ENCODE data around the gene DSCAM. TPM values are rescaled to one million over a fixed set of nuclear protein-coding genes. Genes with fewer than 3 reads are reported as not detected.

The DSCAM gene
- total RNA-seq, 1 experiment from 2014 or later, result not detected

DNA sequence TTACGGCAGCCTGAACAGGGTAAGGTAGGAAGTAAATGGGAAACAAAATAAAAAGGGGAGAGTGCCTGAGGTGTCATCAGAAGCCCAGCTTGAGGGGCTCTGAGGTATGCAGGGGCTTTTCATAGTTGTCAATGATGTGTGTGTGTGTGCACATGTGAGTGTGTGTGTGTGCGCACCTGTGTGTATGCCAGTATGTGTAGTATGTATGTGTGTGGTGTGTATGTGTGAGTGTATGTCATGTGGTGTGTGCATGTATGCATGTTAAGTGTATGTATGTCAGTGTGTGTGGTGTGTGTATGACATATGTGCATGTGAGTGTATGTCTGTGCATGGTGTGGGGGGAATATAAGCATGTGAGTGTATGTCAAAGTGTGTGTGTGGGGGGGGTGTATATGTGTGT, 184.1 kb downstream of the DSCAM start:
- Histone ChIP-seq H3K4me3 (no peak overlapping the region), H3K36me3 (no peaks in the 10 kb centered on the region)

DNA sequence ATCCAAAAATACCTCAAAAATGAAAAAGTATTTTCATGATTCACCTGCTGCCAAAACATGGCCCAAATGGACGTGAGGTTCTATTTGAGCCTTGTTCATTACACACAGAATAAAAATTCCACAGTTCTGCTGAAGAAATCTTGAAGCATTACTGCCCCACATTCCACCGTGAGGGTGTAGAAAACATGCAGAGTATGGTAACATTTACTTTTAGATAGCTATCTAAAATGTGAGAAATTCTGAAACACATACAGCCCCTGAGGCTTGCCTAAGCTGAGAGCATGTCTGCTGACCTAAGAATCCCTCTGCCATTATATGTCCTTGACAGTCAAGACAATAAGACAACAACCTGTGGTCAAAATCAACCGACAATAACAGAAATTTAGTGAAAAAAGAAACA, 186.5 kb downstream of the DSCAM start:
- H3K9me3 ChIP-seq, result no peaks in the 10 kb centered on the region
- peaks cover 7% of the 10 kb centered on the region for H3K27me3 ChIP-seq
- H3K4me3 ChIP-seq, result no peak overlapping the region
- no peak for DNase-seq
- H3K36me3 ChIP-seq, result no peaks in the 10 kb centered on the region

More for the DNA sequence above, 184.1 kb downstream of the DSCAM start:
- no peak for DNase-seq
- peaks cover 7% of the 10 kb centered on the region for H3K27me3 ChIP-seq
- H3K9me3 ChIP-seq, result no peaks in the 10 kb centered on the region

DNA sequence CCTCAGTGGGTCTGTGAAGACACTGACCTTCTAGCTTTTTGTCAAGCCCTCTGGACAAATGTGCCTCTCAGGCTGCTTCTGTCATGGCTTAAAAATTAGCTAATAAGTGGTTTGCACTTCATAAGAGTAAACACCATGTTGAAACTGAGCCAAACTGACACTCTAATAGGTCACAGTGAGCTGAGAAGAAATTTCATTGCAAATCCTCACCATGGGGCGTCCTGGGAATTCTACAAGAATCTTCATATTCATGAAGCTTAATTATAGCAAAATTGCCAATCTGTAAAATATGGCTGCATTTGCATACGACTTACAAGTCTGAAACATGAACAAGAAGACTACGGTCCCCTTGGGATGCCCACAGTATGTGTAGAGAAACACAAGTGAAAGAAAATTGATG, 188.6 kb downstream of the DSCAM start:
- no peak overlapping the region for H3K4me3 ChIP-seq
- peaks cover 7% of the 10 kb centered on the region for H3K27me3 ChIP-seq
- DNase-seq, result no peak
- H3K9me3 ChIP-seq, result no peaks in the 10 kb centered on the region
- H3K36me3 ChIP-seq, result no peaks in the 10 kb centered on the region

DNA sequence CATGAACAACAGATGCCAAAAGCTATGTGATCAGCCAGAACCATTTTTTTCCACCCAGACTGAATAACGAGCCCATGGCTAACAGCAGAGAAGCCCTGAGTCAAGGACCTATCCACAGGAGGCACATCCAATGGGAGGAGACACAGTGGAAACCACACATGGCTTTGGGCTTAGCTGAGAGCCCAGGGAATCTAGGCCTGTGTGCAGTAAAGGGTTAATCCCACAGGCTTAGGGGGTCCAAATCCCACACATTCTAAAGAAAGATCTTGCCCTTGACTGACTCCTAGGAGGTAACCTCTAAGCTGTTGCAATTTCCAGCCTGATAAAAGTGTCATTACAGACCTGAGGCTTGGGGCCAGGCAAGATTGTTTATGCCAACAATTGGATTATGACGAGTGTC, 194.5 kb downstream of the DSCAM start:
- H3K27me3 ChIP-seq, result no peaks in the 10 kb centered on the region
- no peak overlapping the region for H3K4me3 ChIP-seq
- no peaks in the 10 kb centered on the region for H3K9me3 ChIP-seq
- no peak for DNase-seq
- H3K36me3 ChIP-seq, result no peaks in the 10 kb centered on the region

DNA sequence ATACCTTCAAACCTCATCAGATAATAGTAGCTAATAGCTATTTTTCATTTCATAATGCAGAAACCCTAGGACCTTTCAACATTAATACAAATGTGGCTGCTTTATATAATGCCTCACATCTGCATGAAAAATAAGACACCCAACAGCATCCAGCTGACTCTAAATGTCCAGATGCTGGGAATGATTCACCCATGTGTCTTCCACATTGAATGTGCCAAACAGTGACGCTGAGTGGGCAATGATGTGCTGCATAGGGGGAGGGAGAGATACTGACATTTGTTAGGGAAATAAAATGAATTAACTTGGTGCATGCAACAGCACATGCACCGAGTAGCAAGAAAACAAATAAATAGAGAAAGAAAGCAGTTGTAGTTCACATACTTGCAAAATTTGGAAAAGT, 199.3 kb downstream of the DSCAM start:
- Histone ChIP-seq H3K4me3 (no peak overlapping the region), H3K27me3 (no peaks in the 10 kb centered on the region), H3K36me3 (no peaks in the 10 kb centered on the region), H3K9me3 (no peaks in the 10 kb centered on the region; the same call in 1 of the 2 replicates)
- no peak for DNase-seq

DNA sequence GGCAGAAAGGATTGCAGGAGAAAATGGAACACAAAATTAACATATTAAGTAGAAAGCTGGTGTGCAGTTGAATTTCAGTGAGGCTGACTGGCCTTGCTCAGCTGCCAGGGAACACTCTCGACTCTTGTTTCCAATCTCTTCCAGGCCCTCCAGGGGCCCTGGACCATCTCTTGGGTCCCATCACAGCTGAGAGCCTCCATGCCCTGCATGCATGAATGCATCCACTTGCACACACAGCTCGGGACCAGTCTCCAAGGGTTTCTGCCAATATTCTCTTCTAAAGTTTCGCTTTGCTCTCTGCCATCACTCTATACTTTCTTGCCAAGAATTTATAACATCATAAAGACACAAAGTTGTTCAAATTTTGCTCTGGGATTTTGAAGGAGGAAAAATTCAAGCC, 200.3 kb downstream of the DSCAM start:
- Histone ChIP-seq H3K9me3 (no peaks in the 10 kb centered on the region; the same call in 1 of the 2 replicates), H3K27me3 (no peaks in the 10 kb centered on the region), H3K36me3 (no peaks in the 10 kb centered on the region), H3K4me3 (no peak overlapping the region)
- no peak for DNase-seq

DNA sequence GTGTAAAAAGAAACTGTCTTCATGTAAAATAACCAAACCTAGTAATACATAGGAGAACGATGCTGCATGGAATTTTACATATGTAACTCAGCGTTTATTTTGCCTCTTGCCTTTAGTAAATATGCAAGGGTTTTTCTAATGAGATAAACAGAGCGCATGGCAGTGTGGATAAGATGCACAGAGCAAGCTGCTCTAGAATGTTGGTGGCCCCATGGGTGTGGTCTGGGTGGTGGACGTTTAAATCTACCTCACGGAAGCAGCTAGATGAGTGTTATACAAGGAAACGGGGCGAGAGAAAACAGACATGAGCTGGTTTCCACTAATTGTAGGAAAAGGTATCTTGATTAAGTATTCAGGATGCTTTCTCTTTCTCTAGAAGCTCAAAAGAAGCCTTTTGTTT, 205.9 kb downstream of the DSCAM start:
- DNase-seq, result no peak
- no peaks in the 10 kb centered on the region for H3K36me3 ChIP-seq
- no peak overlapping the region for H3K4me3 ChIP-seq
- no peaks in the 10 kb centered on the region; the same call in 1 of the 2 replicates for H3K9me3 ChIP-seq
- H3K27me3 ChIP-seq, result no peaks in the 10 kb centered on the region

DNA sequence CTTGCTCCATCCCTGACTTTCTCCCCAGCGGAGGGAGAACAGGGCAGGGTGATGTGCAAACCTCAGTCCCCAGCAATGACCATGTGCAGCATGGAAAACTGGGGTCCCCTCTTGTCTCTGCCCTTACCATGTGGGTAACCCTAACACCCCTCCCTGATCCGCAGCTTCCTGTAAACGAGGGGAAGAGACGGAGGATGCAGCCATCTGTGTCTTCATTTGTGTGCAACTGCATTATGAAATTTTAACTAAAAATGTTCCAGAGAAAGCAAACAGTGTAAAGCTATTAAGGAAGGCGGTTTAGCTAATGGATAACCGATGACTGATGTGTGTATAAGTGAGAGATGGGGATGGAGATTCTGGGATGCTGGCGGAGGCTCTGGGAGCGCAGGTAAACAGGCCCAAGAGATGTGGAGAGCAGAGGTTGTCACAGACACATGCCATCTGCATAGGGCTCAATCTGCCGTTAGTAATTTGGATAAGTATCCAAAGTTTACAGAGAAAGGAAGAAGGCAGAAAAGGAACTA, 206.6 kb downstream of the DSCAM start:
- no peaks in the 10 kb centered on the region; the same call in 1 of the 2 replicates for H3K9me3 ChIP-seq
- no peak for DNase-seq
- H3K4me3 ChIP-seq, result no peak overlapping the region
- H3K36me3 ChIP-seq, result no peaks in the 10 kb centered on the region
- H3K27me3 ChIP-seq, result no peaks in the 10 kb centered on the region

DNA sequence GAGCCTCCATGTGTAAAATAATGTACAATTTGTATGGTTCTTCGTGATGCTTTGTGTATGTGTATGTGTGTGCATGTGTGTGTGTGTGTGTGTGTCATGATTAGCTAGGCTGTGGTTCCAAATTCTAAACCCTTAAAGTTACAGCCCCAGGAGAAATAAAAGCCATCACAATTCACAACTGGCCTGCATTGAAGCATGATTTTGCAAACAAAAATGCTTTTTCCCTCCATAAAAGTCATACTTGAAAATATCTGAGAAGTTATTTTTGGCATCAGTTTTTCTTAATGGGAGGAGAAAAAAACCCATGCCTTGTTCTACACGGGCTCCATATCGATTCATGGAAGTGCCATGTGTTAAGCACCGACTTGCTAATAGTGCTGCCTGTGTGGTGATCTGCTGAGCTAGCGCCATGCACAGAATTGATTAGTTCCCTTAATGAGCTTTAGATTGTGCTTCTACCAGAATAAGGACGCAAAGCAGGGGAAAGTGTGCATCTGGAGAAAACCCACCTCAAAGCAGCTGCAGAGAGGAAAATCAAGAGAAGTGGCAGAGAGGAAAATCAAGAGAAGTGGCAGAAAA, 207.3 kb downstream of the DSCAM start:
- no peaks in the 10 kb centered on the region for H3K36me3 ChIP-seq
- DNase-seq, result no peak
- no peaks in the 10 kb centered on the region; the same call in 1 of the 2 replicates for H3K9me3 ChIP-seq
- H3K27me3 ChIP-seq, result no peaks in the 10 kb centered on the region
- no peak overlapping the region for H3K4me3 ChIP-seq

DNA sequence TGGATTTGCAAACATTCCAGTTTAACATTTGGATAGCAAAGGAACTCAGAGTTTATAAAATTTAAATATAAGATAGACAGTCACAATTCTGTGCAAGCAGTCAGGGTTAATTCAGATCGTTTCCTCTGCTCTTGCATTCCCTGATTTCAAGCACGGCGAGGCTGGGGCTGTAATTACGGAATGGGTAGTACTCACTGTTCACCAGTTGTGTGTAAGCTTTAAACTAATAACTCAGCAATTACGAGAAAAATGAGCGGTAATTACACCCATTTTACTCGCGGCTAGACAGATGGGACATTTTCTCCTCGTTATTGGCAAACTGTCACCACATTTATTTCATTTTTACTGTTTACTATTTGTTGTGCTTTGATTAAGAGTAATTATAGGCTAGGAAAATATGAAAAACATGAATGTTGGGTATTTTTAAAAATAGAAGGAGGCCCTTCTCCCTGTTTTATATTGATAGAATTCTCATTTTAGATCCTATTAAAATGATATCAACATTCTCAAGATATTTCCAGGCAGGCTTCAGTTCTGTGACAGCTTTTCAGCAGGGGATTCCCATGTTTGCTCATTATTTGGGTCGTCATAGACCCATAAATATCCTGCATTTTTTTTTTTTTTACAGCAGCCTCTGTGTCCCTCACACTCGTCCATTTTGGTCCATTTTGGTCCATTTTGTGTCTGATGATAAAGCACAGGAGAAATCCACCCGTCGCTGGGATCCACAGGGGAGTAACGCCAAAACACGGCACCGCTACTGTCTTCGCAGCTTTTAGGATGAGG, 208.3 kb downstream of the DSCAM start:
- DNase-seq, result no peak
- H3K36me3 ChIP-seq, result no peaks in the 10 kb centered on the region
- no peaks in the 10 kb centered on the region for H3K27me3 ChIP-seq
- H3K4me3 ChIP-seq, result no peak overlapping the region
- H3K9me3 ChIP-seq, result no peaks in the 10 kb centered on the region

DNA sequence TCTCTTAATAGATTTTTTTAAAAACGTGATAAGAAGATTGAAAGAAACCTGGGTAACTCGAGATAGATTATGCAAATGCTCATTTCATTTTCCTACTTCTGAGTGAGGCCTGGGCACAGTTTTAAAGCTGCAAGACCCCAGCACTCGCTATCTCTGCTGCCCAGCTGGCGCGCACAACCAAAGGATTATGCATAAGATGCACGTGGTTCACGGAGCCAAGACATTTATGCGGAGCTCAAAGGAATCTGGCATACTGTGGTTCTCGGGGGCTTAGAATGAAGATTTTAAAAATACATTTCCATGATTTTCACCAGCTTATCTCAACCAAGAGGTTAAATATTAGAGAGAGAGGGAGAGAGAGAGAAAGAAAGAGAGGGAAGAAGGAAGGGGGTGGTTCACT, 210.9 kb downstream of the DSCAM start:
- DNase-seq, result no peak
- no peaks in the 10 kb centered on the region for H3K27me3 ChIP-seq
- no peaks in the 10 kb centered on the region for H3K36me3 ChIP-seq
- H3K9me3 ChIP-seq, result no peaks in the 10 kb centered on the region
- H3K4me3 ChIP-seq, result no peak overlapping the region

DNA sequence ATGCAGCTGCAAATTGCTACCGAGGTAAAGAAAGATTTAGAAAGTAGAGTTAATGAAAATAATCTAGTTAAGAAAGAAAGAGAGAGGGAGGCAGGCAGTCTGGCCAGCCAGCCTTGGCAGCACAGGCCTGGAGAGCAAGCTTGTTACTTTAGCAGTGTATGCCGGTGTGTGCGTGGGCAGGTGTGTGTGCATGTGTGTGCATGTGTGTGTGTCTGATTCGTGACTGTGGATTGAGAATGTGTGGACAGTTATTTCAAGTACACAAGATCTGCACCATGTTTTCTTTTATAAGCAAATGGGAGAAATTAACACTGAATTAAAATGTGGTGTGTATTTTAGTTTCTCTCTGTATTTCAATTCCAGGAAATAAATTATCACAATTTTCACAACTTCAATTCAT, 211.6 kb downstream of the DSCAM start:
- no peaks in the 10 kb centered on the region for H3K36me3 ChIP-seq
- DNase-seq, result no peak
- no peaks in the 10 kb centered on the region for H3K27me3 ChIP-seq
- no peaks in the 10 kb centered on the region for H3K9me3 ChIP-seq
- no peak overlapping the region for H3K4me3 ChIP-seq

DNA sequence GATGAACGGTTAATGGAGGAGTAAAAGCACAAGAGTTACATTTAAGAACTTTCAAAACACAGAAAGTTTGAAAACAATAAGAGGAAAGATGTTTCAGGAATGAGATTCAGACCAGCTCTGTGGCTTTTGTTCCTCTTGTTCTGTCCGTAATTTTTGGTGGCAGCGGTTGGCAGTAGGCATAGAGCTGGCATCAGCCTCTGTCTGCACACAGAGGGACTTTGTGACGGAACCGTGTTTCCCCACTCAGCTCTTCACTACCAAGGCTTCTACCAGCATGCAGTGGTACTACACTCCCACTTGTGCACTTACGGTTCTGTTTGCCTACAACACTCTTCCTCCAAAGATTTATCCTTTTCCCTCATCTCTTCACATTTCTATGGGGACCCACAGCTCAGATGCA, 212.8 kb downstream of the DSCAM start:
- Histone ChIP-seq H3K9me3 (no peaks in the 10 kb centered on the region), H3K36me3 (no peaks in the 10 kb centered on the region), H3K4me3 (no peak overlapping the region)

DNA sequence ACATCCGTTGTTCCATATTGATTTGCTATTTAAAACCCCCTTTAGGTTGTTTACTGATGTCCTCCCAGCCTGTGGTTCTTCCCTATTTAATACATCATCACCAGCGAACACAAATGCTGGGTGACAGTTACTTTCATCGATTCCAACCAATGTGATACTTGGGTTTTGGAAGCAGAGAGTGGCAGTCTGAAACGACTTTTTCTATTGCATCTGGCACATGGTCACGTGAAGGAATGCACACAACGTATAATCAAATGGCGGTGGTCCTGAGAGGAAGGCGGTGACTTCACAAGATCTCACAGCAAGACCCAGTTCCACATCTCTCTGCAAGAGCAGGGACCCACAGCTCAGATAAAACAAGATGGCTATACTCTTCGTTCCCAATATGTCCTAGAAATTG, 213.9 kb downstream of the DSCAM start:
- Histone ChIP-seq H3K36me3 (no peaks in the 10 kb centered on the region), H3K9me3 (no peaks in the 10 kb centered on the region), H3K4me3 (no peak overlapping the region), H3K27me3 (no peaks in the 10 kb centered on the region)
- DNase-seq, result no peak

More for the DNA sequence above, 212.8 kb downstream of the DSCAM start:
- no peak for DNase-seq
- H3K27me3 ChIP-seq, result no peaks in the 10 kb centered on the region

DNA sequence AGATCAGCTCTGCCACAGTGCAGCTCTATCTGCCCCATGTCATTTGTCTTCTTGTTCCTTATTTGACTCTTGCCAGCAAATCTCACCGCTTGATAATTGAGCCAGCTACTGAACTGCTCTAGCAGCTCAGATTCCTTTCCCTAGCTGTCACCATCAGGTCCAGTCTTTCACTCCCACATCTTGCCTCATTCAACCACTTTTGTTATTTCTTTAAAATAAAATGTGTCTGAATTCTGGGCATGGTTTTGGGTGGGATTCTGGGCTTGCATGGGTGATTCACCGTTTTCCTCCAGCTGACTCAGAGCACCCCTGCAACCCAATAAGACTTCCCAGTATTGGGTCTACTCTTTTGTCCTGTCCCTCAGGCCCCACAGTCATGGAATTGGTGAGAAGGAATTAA, 215.7 kb downstream of the DSCAM start:
- Histone ChIP-seq H3K4me3 (no peak overlapping the region), H3K27me3 (no peaks in the 10 kb centered on the region), H3K9me3 (no peaks in the 10 kb centered on the region), H3K36me3 (no peaks in the 10 kb centered on the region)
- DNase-seq, result no peak

DNA sequence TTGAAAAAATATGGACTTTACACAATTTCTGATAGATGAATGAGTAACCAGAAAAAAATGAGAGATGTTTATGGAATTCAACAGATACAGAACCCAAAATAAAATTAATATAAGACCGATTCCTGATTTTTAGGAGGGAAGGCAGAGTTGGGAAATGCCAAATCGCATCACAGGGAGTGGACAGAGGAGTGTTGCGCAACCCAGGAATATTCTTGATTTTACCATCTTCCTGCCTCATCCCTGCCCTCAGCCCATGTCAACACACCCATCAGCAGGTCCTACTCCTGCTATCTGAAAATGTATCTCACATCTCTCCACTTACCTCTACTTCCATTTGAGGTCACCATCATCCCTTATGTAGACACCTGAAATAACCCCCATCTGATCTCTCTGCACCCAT, 221.0 kb downstream of the DSCAM start:
- no peak for DNase-seq
- H3K36me3 ChIP-seq, result no peaks in the 10 kb centered on the region

DNA sequence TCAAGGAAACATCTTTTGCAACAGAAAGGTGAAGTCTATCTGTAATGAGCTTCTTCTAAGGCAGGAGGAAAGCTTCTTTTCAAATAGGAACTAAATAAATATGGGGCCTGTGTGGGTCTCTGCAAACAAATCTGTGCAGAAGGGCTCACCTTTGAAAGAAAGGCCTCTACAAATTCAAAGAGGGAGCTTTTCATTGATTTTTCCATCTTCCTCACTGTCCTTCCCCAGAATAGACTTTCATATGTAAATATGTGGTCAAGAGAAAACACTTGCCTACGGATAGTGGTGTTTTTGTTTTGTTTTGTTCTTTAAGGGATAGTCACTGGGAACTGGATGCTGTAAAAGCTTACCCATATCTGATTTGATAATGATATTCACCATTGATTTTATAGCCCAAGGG, 223.4 kb downstream of the DSCAM start:
- Histone ChIP-seq H3K36me3 (no peaks in the 10 kb centered on the region), H3K4me3 (no peak overlapping the region), H3K9me3 (no peaks in the 10 kb centered on the region), H3K27me3 (no peaks in the 10 kb centered on the region)
- DNase-seq, result no peak

More for the DNA sequence above, 221.0 kb downstream of the DSCAM start:
- no peaks in the 10 kb centered on the region for H3K27me3 ChIP-seq
- H3K9me3 ChIP-seq, result no peaks in the 10 kb centered on the region
- H3K4me3 ChIP-seq, result no peak overlapping the region

DNA sequence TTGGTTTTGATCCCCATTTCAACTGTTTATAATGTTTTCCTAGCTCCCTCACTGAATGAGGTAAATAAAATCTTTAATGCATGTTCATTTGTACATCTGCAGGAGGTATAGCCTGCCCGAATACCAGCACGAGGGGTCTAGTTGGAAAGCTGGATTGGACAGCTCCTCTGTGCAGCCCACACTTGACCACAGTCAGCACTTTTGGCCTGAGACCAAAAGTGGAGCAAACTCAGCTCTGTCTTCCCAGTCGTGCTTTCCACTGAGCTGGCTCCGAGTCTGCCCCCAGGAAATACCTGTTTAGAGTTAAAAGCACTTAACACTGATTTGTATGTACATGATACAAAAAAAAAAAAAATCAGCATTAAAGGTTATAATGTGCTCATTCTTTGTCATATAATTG, 224.4 kb downstream of the DSCAM start:
- no peaks in the 10 kb centered on the region for H3K9me3 ChIP-seq
- no peaks in the 10 kb centered on the region for H3K27me3 ChIP-seq
- H3K4me3 ChIP-seq, result no peak overlapping the region
- DNase-seq, result no peak
- no peaks in the 10 kb centered on the region for H3K36me3 ChIP-seq

Data from MG63 (cell line).